Mesenchymal stem cell (in vitro differentiated cells and primary cell): ENCODE measurements around the gene RHPN2.
"Not testable (repeated sequence)": the region's sequence is repeated elsewhere in the genome, so short reads cannot be mapped to it uniquely, and the experiment has no call there.

Source experiments
- DNase-seq: peaks from one replicate; pipeline ENCODE4 v3.0.0-alpha.2; 2013
- H2AFZ ChIP-seq: one replicate; pipeline ENCODE4 v1.6.1; 2013; ENCODE audit warnings: low read depth, mild to moderate bottlenecking, control low read depth, inconsistent platforms, low read length, moderate library complexity
- H2AK5ac ChIP-seq: 2 replicates; pipeline ENCODE4 v1.6.1; 2013; ENCODE audit warnings: low read length, moderate library complexity, mild to moderate bottlenecking, inconsistent platforms; ENCODE audit not compliant: severe bottlenecking
- H2BK120ac ChIP-seq: one replicate; pipeline ENCODE4 v1.6.1; 2013; ENCODE audit warnings: low read depth, mild to moderate bottlenecking, inconsistent platforms, low read length, moderate library complexity
- H2BK12ac ChIP-seq, 2 experiments: one replicate each; pipeline ENCODE4 v1.6.1; 2013; ENCODE audit warnings: inconsistent platforms in 2 of 2, low read length in 2 of 2, mild to moderate bottlenecking in 2 of 2, moderate library complexity in 2 of 2, control low read depth in 1 of 2
- H2BK15ac ChIP-seq: one replicate; pipeline ENCODE4 v1.6.1; 2013; ENCODE audit warnings: mild to moderate bottlenecking, low read depth, inconsistent platforms; ENCODE audit not compliant: poor library complexity, severe bottlenecking
- H2BK5ac ChIP-seq: 2 replicates; pipeline ENCODE4 v1.6.1; 2013; ENCODE audit warnings: low read depth, mild to moderate bottlenecking, low read length, control low read depth, inconsistent platforms; ENCODE audit not compliant: poor library complexity, severe bottlenecking
- H3K14ac ChIP-seq, 2 experiments: one replicate each; pipeline ENCODE4 v1.6.1; 2013; ENCODE audit warnings: inconsistent platforms in 2 of 2, low read length in 2 of 2, control low read depth in 1 of 2, mild to moderate bottlenecking in 1 of 2, moderate library complexity in 1 of 2
- H3K18ac ChIP-seq, 2 experiments: one replicate each; pipeline ENCODE4 v1.6.1; 2013; ENCODE audit warnings: inconsistent platforms in 2 of 2, low read length in 2 of 2, control low read depth in 1 of 2, low read depth in 1 of 2, mild to moderate bottlenecking in 1 of 2
- H3K23ac ChIP-seq, 2 experiments: one replicate each; pipeline ENCODE4 v1.6.1; 2013; ENCODE audit warnings: inconsistent platforms in 2 of 2, low read length in 2 of 2, mild to moderate bottlenecking in 2 of 2, moderate library complexity in 2 of 2, control low read depth in 1 of 2
- H3K27ac ChIP-seq: 2 replicates; pipeline ENCODE4 v1.5.1; 2013; ENCODE audit warnings: mild to moderate bottlenecking, moderate library complexity, low read length, control low read depth, inconsistent platforms; ENCODE audit not compliant: poor library complexity, severe bottlenecking
- H3K27me3 ChIP-seq, 2 experiments: 2 replicates each; pipeline versions ENCODE4 v1.6.1 to v1.7.0; 2013; ENCODE audit warnings: low read length in 2 of 2, mild to moderate bottlenecking in 2 of 2, moderate library complexity in 2 of 2, control low read depth in 1 of 2, inconsistent platforms in 1 of 2; ENCODE audit not compliant: control insufficient read depth in 1 of 2, insufficient read depth in 1 of 2
- H3K36me3 ChIP-seq, 2 experiments: 2 replicates each; pipeline versions ENCODE4 v1.6.1 to v1.7.0; 2013; ENCODE audit warnings: low read length in 2 of 2, control low read depth in 1 of 2, inconsistent platforms in 1 of 2, low read depth in 1 of 2, mild to moderate bottlenecking in 1 of 2; ENCODE audit not compliant: insufficient read depth in 2 of 2, control insufficient read depth in 1 of 2
- H3K4ac ChIP-seq, 2 experiments: one replicate each; pipeline ENCODE4 v1.6.1; 2013; ENCODE audit warnings: inconsistent platforms in 2 of 2, low read length in 2 of 2, mild to moderate bottlenecking in 2 of 2, moderate library complexity in 2 of 2, control low read depth in 1 of 2, low read depth in 1 of 2
- H3K4me1 ChIP-seq: 2 replicates; pipeline ENCODE4 v1.6.1; 2013; ENCODE audit warnings: low read depth, low read length, control low read depth; ENCODE audit not compliant: control insufficient read depth, insufficient read depth
- H3K4me2 ChIP-seq: 2 replicates; pipeline ENCODE4 v1.6.1; 2013; ENCODE audit warnings: low read length, mild to moderate bottlenecking, inconsistent platforms; ENCODE audit not compliant: poor library complexity, severe bottlenecking
- H3K4me3 ChIP-seq, 2 experiments: 2 replicates each; pipeline versions ENCODE4 v1.5.1 to v1.7.0; 2013; ENCODE audit warnings: low read length in 2 of 2, mild to moderate bottlenecking in 2 of 2, control low read depth in 1 of 2, low read depth in 1 of 2; ENCODE audit not compliant: insufficient read depth in 1 of 2
- H3K79me1 ChIP-seq: replicated peaks from 2 replicates; pipeline ENCODE4 v1.6.1; 2013; ENCODE audit warnings: mild to moderate bottlenecking, control low read depth, low read length, inconsistent platforms; ENCODE audit not compliant: poor library complexity, severe bottlenecking
- H3K9ac ChIP-seq: 2 replicates; pipeline ENCODE4 v1.7.0; 2013; ENCODE audit warnings: mild to moderate bottlenecking, low read length, moderate library complexity
- H3K9me3 ChIP-seq: 2 replicates; pipeline ENCODE4 v1.7.0; 2013; ENCODE audit warnings: mild to moderate bottlenecking, low read length; ENCODE audit not compliant: control insufficient read depth
- H4K8ac ChIP-seq: one replicate; pipeline ENCODE4 v1.6.1; 2013; ENCODE audit warnings: inconsistent platforms, mild to moderate bottlenecking, low read length, moderate library complexity
- H4K91ac ChIP-seq: one replicate; pipeline ENCODE4 v1.6.1; 2013; ENCODE audit warnings: mild to moderate bottlenecking, low read length, inconsistent platforms
- WGBS: methylation state at CpG from one replicate; pipeline ENCODE4 v1.1.7; 2013; ENCODE audit warnings: mixed read lengths; 5-methylcytosine and 5-hydroxymethylcytosine counted together

The RHPN2 gene

GRCh38 chr19:33002126-33002865 lies 62.4 kb downstream of the RHPN2 start:
- not testable (repeated sequence) for H3K9me3 ChIP-seq, H4K8ac ChIP-seq, H3K27me3 ChIP-seq, H2BK5ac ChIP-seq, H3K14ac ChIP-seq, H2AFZ ChIP-seq, H3K4ac ChIP-seq, H3K23ac ChIP-seq, H2BK12ac ChIP-seq, H3K9ac ChIP-seq, H3K4me3 ChIP-seq, H4K91ac ChIP-seq, H3K18ac ChIP-seq, H2AK5ac ChIP-seq, H2BK15ac ChIP-seq, H2BK120ac ChIP-seq, DNase-seq, H3K4me2 ChIP-seq
- Histone ChIP-seq H3K79me1 (peaks cover 10% of the 10 kb centered on the region), H3K4me1 (peaks cover 11% of the 10 kb centered on the region), H3K27ac (peak overlapping the region; percentile 76), H3K36me3 (peaks cover 0 to 53% of the 10 kb centered on the region in 2 experiments)
- WGBS = 97% methylated on average over 15 of the region's 15 CpGs

- Histone ChIP-seq H3K36me3 (peaks cover 0 to 52% of the 10 kb centered on the region in 2 experiments), H3K14ac (no peak overlapping the region), H3K23ac (no peak overlapping the region), H3K4me1 (peaks cover 11% of the 10 kb centered on the region), H3K4ac (no peak overlapping the region), H3K4me3 (no peak overlapping the region), H3K18ac (no peak overlapping the region), H2BK120ac (no peak overlapping the region), H2AK5ac (no peak overlapping the region), H2AFZ (no peak overlapping the region), H2BK15ac (no peak overlapping the region), H3K27me3 (no peaks in the 10 kb centered on the region), H4K8ac (no peak overlapping the region), H2BK5ac (no peak overlapping the region), H2BK12ac (no peak overlapping the region), H4K91ac (no peak overlapping the region), H3K4me2 (no peak overlapping the region), H3K9ac (no peak overlapping the region), H3K27ac (no peak overlapping the region), H3K79me1 (peaks cover 9% of the 10 kb centered on the region), H3K9me3 (no peaks in the 10 kb centered on the region)
- no peak for DNase-seq
- WGBS = 100% methylated on average over 4 of the region's 4 CpGs
These were observed 63.8 kb downstream of the RHPN2 start for GRCh38 chr19:33000910-33001309.

- Histone ChIP-seq H3K27ac (no peak overlapping the region), H2BK12ac (no peak overlapping the region), H2BK120ac (no peak overlapping the region), H3K18ac (no peak overlapping the region), H3K23ac (no peak overlapping the region), H3K4me1 (peaks cover 11% of the 10 kb centered on the region), H3K4me3 (no peak overlapping the region), H3K27me3 (no peaks in the 10 kb centered on the region), H2BK15ac (no peak overlapping the region), H4K91ac (no peak overlapping the region), H2AFZ (no peak overlapping the region), H2BK5ac (no peak overlapping the region), H3K4ac (no peak overlapping the region), H3K14ac (no peak overlapping the region), H3K9ac (no peak overlapping the region), H2AK5ac (no peak overlapping the region), H3K79me1 (peaks cover 9% of the 10 kb centered on the region), H3K4me2 (no peak overlapping the region), H4K8ac (no peak overlapping the region), H3K36me3 (peaks cover 0 to 54% of the 10 kb centered on the region in 2 experiments), H3K9me3 (no peaks in the 10 kb centered on the region)
- no peak for DNase-seq
- 96% methylated on average over 8 of the region's 8 CpGs for WGBS
These were observed 64.2 kb downstream of the RHPN2 start for GRCh38 chr19:33000510-33000909.

- H3K4me1 ChIP-seq = peaks cover 11% of the 10 kb centered on the region
- no peak overlapping the region for H4K8ac ChIP-seq
- no peak overlapping the region for H3K4me3 ChIP-seq
- H2AK5ac ChIP-seq = no peak overlapping the region
- H4K91ac ChIP-seq = no peak overlapping the region
- H3K27me3 ChIP-seq = no peaks in the 10 kb centered on the region
- H2BK15ac ChIP-seq = no peak overlapping the region
- H3K27ac ChIP-seq = no peak overlapping the region
- H3K79me1 ChIP-seq = peaks cover 7% of the 10 kb centered on the region
- no peak overlapping the region for H2BK12ac ChIP-seq
- H3K4me2 ChIP-seq = no peak overlapping the region
- H2BK5ac ChIP-seq = no peak overlapping the region
- H3K18ac ChIP-seq = no peak overlapping the region
- WGBS = 88% methylated on average over 3 of the region's 3 CpGs
- no peaks in the 10 kb centered on the region for H3K9me3 ChIP-seq
- H2BK120ac ChIP-seq = no peak overlapping the region
- H3K9ac ChIP-seq = no peak overlapping the region
- peaks cover 0 to 57% of the 10 kb centered on the region in 2 experiments for H3K36me3 ChIP-seq
- no peak overlapping the region for H3K23ac ChIP-seq
- no peak overlapping the region for H3K14ac ChIP-seq
- DNase-seq = no peak
- no peak overlapping the region for H3K4ac ChIP-seq
- no peak overlapping the region for H2AFZ ChIP-seq
These were observed 66.0 kb downstream of the RHPN2 start for GRCh38 chr19:32998722-32999121.
